LoVo (cell line): Measurements from ENCODE around the gene RUNX1.

Experiments
- DNase-seq: peaks from one replicate; pipeline ENCODE4 v3.0.0-alpha.2; 2016; ENCODE audit warnings: low spot score

The RUNX1 gene

GRCh38 chr21:34897828-34898227, 151.3 kb downstream of the RUNX1 start:
- DNase-seq = no peak

DNA sequence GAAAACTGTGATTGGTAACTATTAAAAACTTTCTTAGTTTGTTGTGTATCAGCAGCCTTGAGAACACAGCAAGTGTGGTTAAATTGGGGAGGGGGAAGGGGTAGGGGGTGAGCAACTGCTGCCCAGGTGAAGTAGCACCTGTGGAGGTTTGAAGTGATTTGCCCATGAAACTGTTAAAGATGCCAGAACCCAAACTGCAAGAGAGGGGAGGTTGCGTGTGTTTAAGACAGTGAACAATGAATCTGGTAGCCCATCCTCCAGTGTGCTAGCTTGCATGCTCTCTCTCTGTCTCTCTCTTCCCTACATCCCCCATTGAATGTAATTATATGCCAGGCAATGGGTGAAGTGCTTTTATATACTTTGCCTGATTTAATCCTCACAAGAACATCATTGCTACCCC, 154.7 kb downstream of the RUNX1 start:
- DNase-seq = no peak

DNA sequence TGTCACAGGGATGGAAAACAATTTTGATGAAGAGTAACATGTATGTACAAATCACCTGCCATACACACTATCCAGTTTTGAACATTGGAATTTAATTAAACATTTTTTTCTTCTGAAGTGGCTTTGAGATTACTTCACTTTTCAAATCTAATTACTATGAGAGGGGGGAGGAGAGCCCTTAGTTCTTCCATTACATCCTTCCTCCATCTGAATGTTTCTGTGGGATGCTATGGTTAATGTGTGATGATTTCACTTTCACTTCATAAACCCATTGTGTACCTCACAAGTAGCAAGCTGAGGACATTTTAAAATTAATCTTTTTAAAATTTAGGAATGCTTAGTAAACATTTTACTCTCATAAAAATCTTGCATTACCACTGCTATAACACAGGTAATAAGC, 156.9 kb downstream of the RUNX1 start:
- no peak for DNase-seq

- no peak for DNase-seq
Observed at GRCh38 chr21:34891613-34891943, 157.5 kb downstream of the RUNX1 start.

DNA sequence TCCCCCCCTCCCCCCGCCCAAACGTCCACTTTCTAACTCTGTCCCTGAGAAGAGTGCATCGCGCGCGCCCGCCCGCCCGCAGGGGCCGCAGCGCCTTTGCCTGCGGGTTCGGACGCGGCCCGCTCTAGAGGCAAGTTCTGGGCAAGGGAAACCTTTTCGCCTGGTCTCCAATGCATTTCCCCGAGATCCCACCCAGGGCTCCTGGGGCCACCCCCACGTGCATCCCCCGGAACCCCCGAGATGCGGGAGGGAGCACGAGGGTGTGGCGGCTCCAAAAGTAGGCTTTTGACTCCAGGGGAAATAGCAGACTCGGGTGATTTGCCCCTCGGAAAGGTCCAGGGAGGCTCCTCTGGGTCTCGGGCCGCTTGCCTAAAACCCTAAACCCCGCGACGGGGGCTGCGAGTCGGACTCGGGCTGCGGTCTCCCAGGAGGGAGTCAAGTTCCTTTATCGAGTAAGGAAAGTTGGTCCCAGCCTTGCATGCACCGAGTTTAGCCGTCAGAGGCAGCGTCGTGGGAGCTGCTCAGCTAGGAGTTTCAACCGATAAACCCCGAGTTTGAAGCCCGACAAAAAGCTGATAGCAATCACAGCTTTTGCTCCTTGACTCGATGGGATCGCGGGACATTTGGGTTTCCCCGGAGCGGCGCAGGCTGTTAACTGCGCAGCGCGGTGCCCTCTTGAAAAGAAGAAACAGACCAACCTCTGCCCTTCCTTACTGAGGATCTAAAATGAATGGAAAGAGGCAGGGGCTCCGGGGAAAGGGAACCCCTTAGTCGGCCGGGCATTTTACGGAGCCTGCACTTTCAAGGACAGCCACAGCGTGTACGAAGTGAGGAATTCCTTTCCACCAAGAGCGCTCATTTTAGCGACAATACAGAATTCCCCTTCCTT, 158.1 kb downstream of the RUNX1 start:
- no peak for DNase-seq

- no peak for DNase-seq
Observed at GRCh38 chr21:34890470-34890723, 158.7 kb downstream of the RUNX1 start.

DNA sequence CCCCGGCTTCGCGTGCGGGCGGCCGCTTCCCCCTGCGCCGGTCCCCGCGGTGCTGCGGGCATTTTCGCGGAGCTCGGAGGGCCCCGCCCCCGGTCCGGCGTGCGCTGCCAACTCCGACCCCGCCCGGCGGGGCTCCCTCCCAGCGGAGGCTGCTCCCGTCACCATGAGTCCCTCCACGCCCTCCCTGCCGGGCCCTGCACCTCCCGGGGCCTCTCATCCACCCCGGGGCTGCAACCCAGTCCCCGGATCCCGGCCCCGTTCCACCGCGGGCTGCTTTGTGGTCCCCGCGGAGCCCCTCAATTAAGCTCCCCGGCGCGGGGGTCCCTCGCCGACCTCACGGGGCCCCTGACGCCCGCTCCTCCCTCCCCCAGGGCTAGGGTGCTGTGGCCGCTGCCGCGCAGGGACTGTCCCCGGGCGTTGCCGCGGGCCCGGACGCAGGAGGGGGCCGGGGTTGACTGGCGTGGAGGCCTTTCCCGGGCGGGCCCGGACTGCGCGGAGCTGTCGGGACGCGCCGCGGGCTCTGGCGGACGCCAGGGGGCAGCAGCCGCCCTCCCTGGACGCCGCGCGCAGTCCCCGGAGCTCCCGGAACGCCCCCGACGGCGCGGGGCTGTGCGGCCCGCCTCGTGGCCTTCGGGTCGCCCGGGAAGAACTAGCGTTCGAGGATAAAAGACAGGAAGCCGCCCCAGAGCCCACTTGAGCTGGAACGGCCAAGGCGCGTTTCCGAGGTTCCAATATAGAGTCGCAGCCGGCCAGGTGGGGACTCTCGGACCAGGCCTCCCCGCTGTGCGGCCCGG, 159.2 kb downstream of the RUNX1 start:
- peak; percentile 88 for DNase-seq

DNA sequence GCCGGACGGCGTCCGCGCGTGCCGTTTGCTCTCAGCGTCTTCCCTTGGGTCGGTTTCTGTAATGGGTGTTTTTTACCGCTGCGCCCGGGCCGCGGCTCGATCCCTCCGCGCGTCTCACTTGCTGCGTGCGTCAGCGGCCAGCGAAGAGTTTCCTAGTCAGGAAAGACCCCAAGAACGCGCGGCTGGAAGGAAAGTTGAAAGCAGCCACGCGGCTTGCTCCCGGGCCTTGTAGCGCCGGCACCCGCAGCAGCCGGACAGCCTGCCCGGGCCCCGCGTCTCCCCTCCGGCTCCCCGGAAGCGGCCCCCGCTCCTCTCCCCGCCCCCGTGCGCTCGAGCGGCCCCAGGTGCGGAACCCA, 159.8 kb downstream of the RUNX1 start:
- peak; percentile 50 for DNase-seq

- DNase-seq = peak; percentile 97
Observed at GRCh38 chr21:34888569-34889319, 160.4 kb downstream of the RUNX1 start.

DNA sequence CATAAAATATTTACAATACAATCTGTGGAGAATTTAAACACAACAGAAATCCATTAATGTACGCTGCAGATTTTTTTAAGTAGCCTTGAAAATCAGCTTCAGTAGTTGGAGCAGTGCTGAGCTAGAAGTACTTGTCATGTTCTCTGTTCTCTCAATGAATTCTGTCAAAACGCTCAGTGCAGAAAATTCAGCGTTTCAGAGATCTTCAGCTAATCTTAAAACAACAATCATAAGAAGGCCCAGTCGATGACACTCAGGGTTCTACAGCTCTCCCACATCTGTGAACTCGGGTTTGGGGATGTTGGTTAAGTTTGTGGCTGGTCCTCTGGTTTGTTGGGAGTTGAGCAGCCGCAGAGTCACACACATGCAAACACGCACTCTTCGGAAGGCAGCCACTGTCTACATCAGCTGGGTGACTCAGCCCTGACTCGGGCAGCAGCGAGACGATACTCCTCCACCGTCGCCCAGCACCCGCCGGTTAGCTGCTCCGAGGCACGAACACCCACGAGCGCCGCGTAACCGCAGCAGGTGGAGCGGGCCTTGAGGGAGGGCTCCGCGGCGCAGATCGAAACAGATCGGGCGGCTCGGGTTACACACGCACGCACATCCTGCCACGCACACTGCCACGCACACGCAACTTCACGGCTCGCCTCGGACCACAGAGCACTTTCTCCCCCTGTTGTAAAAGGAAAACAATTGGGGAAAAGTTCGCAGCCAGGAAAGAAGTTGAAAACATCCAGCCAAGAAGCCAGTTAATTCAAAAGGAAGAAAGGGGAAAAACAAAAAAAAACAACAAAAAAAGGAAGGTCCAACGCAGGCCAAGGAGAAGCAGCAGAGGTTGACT, 161.2 kb downstream of the RUNX1 start:
- DNase-seq = peak; percentile 83

- DNase-seq = no peak
Observed at GRCh38 chr21:34887105-34887442, 162.0 kb downstream of the RUNX1 start.

DNA sequence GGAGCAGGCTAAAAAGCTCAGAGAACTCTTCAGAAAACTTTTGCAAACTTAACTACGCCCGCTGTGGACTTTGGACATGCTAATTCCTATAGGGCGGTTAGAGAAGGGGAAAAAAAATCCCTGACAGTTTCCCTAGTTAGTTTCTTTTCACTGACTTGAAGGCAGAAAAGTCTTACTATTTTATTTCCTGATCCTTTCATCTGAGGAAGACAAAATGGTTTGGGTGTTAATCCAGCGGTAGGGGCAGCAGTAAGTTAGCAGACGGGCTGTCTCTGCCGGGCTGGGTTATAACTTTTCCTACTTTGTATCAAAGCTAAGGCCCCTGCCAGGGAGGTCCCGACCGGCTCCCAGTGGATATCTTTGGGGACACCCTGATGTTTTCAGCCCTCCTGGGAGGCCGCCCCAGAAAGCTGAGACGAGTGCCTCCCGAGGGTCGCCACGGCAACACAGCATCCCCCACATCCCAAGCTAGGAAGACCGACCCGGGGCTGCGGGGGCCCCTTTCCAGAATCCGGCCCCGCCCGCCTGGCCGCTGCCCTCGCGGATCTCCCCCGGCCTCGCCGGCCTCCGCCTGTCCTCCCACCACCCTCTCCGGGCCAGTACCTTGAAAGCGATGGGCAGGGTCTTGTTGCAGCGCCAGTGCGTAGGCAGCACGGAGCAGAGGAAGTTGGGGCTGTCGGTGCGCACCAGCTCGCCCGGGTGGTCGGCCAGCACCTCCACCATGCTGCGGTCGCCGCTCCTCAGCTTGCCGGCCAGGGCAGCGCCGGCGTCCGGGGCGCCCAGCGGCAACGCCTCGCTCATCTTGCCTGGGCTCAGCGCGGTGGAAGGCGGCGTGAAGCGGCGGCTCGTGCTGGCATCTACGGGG, 162.6 kb downstream of the RUNX1 start:
- peak; percentile 61 for DNase-seq

DNA sequence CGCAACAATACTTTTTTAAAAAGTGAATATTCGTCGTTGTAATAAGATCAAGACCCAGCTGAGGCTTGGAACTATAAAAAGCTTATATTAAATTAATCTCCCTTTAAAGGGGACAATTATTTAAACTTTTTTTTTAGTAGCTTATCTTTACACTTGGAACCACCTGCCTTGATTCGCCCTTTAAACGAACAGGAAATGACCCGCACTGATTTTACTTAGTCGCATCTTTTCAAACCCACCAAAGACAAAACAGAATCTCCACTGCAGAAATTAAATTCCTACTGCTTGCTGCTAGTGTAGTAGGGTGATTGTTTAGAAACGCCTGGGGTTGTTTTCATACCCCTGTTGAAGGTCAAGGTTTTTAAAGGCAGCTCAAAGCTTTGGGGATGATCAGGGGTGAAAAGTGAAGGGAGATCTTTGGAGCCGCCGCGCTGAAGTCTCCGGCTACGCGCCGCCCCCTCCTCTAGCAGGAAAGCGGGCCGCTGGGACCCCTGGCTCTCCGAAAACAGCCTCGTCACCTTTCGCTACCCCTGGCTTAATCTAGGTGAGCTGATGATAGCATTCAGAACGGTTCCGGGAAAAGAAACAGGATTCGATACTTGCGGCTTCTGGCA, 163.4 kb downstream of the RUNX1 start:
- no peak for DNase-seq

- DNase-seq = no peak
Observed at GRCh38 chr21:34885125-34885524, 164.0 kb downstream of the RUNX1 start.

DNA sequence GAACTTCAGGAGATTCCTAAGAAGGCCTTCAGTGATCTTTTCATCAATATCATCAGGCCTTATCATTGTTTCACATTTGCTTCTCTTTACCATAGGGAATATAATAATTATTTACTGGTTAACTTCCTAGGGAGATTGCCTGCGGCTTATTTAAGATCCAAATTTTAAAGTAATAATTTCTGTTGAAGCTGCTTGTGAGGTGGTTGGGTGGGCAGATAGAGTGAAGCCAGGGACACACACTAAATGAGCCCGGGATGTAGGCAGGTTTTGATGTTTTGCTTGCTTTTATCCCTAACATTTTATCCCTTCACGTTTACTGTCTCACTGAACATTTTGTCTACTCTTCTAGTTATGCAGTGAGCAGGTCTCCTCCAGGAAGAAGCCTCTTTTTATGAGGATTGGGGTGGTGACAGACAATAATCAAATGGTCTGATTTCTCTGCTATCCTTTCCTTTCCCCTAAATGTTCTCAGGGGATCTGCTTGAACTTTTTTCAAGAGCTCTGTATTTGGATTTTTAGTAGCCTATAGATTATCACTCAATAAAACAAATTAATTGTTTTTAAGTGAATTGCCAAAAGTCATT, 164.7 kb downstream of the RUNX1 start:
- no peak for DNase-seq

- DNase-seq = no peak
Observed at GRCh38 chr21:34883491-34884271, 165.4 kb downstream of the RUNX1 start.

- DNase-seq = no peak
Observed at GRCh38 chr21:34882719-34883131, 166.4 kb downstream of the RUNX1 start.

GRCh38 chr21:34881839-34882371, 167.2 kb downstream of the RUNX1 start:
- DNase-seq = no peak

- no peak for DNase-seq
Observed at GRCh38 chr21:34881421-34881820, 167.7 kb downstream of the RUNX1 start.
